ENCODE results near the gene GMDS.

Gene GMDS

DNA sequence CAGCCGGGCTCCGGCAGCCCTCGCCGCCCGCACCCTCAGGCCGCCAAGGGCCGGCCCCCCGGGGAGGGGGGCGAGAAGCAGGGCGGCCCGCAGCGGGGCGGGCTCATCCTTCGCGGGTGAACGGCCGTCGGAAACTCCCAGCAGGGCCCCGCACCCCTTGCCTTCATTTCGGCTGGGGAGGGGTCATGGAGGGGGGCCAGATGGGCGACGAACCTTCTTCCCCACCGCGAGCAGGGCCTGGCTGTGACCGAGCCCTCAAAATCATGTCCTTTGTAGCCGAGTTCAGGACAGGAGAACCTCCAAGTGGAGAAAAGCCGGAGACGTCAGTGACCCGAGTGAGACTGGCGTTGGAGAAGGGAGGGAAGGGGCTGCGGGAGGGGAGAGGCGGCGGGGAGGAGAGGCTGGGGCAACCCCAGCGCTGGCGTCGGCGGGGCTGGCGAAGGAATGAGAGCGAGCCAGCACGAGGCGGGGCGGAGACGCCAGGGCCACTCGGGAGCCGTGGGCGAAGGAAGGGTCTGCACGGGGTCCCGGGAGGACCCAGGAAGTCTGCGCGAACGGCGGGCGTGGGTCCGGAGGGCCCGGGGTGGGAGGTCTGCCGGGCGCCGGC lies 636.3 kb downstream of the GMDS start:
- no peak for DNase-seq

DNA sequence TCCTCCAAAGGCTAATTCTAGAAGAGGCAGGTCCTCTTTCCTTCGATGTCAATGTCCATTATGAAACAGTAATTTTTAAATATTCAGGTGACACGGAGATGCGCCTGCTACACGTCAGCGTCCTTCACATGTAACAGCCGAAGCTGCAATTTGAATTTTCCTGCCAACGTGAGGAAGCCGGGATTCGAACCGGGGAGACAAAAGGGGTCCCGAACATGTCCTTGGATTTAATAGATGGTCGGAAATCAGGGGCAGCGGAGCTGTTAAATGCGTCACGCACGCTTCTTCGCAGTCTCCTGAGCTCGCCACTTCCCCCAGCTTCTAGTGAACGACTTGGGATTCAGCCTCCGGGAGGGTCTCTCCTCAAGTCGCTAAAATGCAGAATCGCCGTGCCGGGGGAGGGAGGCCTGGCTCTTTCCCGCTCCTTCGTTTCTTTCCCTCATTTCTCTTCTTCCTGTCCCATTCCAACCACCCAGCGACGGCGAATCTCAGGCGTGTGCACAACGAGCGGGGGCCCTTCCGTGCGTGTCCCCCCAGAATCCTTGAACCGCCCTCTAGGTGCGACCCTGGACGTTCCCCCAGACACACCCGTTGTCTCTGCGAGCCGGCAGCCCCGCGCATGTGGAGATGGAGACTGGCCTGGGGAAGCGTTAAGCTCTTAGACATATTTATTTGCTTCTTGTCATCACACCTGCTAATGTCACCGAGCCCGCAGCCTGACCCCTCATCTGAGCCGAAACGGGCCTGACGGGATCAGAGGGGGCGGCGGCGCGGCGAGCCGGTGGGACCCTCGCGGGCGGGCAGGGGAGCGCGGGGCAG lies 637.0 kb downstream of the GMDS start:
- no peak for DNase-seq

DNA sequence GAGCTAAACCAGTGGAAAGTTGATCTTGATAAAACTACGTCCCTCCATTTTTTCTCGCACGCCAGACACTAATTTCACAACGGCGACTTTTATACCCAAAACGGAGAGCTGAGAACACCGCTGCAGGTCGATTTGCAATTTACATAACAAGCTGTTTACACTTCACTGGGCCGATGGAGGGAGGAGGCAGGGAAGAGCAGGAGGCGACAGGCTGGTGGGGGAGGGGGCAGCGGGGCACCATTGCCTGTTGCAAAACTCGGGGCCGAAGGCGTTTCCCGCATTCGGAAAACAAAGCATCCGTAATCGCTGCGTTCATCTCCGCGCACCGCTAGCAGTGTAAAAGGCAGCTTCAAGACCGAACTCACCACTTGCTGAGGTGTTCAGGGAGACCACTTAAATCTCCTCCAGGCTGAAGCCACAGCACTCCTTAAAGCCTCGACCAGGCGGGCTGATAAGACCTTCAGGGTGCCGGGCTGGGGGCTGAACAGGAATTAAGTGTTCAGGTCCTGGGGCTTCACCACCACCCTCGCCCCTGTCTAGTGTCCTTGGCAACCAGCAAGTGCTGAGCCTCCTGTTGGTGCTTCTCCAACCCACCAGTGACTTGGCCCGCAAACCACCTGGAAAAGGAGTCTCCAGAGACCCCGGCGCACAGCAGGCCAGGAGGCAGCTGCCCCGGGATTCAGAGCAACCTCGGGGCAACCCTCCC lies 637.7 kb downstream of the GMDS start:
- DNase-seq: no peak

DNA sequence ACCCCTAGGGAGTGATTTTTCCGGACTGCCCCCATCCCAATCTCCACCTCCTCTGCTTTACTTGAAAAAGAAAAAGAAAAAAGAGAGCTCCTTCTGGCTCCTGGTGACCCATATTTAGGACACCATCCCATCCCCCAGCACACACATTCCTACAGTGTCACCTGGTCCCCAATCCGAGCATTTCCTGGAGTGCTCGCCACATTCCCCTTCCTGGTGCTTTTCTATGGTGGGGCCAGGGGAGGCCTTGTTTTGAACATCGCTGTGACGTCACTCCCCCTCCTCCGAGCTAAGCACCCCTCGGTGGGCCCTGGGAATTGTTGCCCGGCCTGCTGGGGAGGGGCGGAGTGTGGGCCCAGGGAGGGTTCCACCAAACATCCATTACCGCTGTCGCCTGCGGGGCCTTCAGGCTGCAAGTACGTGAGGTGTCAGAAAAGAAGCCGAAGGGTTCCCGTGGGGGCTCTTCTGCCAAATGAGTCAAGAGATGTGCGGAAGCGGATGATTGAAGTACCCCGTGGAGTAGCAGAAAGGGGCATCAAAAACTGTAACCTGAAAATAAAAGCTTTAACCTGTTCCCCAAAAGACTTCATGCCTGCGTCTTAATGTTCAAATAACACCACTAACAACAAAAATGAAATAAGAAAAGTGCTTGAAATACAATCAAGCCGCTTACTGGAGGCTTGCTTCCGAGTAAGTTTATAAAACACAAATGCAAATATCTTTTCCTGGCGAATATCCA lies 638.5 kb downstream of the GMDS start:
- DNase-seq: no peak

DNA sequence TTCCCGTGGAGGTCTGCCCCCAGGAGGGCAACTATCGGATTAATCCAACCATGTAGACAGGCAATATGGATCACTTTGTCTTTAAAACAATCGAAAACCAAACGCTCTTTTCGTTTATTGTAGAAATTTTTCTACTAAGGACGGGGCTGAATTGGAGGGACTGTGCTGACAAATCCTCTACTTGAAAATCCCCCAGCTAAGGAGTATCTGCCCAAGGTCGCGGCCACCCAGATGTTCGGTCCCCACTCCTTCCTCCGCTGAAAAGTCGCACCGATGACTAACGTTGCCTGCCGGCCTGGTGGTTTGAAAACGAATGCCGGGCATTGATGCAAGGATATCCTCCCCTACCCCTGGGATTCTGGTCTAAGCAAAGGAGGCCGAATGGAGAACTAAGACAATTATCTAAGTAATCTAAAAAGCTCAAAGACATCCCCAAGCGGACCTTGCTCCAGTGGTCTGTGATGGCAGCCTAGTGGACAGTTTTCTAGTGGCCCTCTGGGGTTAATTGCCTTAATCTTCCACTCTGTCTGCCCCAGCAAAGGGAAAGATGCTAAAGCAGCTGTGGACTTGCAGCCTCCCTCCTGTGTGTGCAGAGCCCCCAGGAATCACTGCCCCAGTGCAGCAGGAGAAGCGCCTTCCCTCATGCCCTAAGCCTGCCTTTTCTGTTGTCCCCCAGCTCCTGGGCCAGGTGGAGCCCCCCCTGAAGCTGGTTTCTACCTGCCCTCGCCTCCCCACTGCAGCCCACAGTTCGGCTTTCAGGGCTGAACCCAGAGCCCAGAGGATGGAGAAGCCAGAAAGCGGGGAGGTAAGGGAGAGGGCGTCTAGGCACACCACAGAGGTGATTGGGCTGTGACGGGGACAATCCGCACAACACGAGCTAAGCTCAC lies 639.3 kb downstream of the GMDS start:
- no peak for DNase-seq

DNA sequence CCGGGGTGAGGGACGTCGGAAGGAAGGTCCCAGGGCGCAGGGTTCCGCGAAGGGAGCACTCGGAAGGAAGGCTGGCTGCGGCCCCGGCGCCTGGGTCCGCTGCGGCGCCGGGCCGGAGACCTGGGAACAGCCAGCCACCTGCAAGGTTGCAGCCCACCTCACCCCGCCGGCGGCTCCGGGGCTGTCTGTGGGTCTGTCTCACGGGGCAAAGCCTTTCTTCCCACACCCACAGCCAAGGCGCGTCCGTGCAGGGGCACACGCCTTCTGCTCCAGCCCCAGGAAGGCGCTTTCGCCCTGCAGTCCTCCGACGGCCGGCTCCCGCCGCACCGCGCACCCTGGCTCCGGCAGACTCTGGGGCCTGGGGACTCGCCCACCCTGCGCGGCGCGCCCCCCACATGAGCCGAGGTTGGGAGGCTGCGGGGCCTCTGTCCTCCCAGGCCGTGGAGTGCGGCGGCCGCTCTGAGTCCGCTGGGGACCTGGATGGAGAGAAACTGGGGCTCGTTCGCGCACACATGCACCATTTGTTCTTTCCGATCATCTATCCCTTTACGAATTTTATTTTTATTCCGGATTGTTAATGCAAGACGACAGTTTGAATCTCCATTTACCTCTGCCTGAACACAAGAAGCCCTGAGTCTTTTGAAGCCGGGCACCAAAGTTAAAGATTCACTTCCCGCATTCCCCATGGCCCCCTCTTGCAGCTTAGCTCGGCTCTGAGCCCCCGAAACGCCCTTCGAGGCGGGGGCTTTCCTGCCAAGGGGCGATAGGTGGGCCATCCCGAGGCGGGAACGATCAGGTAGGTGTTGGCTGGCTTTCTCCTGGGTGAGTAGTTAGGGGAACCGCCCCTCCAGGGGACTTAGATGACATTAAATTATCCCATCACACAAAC lies 640.2 kb downstream of the GMDS start:
- no peak for DNase-seq

DNA sequence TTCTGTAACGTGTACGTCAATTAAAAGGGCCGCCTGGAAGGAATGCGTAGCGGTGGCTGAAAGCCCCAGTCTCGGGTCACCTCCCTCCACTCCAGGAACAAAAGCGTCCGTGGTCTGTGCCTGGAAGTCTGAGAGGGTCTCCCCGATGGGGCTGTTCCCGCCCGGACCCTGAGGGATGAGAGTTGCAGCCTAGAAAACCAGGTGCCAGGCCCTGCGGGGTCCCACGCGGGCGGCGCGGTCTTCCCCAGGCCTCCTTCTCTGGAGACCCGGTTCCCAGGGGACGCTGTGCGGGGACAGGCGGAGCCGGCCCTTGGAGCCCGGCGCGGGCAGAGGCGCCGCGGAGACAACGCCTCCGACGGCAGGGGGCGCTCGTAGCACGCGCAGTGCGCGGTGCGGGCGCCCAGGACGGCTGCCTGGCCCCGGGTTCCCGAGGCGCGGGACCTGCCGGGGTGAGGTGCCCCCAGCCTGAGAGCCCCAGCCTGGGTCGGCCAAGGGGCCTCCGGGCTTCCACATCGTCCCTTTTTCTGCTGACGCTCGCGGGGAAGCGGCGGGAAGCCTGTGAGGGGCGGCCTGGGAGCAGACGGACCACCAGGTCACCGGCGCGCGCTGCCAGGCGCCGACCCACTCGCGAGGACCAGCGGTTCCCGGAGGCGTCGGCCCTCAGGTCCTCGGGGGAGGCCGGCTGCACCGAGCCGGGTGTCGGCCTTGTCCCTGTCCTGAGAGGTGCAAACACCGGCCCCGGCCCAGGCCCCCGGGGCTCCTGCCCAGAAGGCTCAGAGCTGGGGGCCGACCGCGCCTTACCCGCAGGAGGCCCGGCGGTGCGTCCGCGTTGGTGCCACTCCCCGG lies 641.0 kb downstream of the GMDS start:
- peak in 4 of 5 donors; percentile 36 to 61 (median 48) for DNase-seq

DNA sequence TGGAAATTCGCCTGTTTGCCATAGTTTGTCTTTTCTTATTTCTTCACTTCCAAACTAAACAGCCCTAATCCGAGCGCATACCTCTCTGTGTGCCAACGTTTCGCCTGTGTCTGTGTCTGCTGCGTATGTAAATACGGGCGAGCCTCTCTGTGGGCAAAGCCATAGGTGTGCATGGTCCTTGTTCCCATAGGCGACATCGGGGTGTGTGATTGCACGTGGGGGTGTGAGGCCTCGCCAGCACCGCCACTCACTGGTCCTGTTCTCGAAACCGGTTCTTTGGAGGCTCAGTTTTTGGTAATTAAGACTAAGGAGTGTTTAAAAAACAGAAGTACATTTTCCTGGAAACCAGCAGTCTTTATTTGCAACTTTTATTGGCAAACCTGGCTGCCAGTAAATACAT lies 641.7 kb downstream of the GMDS start:
- DNase-seq: no peak

DNA sequence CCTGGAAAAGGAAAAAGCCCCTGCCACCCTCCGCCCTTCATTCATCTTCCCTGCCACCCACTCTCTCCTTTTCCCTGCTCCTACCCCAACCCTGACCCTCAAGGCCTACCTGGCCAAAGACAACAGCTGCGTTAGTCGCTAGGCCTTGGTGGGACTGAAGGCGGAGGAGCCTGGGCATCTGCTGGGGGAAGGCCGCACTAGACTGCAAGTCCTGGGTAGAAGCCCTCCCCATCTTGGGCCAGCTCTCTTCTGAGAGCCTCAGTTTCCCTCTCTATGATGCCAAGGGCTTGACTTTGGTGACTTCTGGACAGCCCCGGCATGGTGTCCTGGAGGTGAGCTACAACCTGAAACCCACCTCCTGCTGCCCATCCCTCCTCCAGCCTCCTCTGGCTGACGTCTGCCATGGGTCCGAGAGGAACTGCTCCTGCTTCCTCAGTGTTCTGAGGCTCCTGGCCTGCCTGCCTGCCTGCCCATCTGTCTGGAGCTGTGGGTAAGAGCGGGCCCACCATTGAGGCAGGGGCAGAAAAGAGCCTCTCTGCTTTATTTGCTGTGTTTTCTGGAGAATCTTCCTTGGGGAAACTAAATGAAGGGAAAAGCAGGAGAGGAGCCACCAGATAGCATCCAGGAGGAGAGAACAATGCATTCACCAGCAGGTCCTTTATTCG lies 643.2 kb downstream of the GMDS start:
- DNase-seq: no peak

DNA sequence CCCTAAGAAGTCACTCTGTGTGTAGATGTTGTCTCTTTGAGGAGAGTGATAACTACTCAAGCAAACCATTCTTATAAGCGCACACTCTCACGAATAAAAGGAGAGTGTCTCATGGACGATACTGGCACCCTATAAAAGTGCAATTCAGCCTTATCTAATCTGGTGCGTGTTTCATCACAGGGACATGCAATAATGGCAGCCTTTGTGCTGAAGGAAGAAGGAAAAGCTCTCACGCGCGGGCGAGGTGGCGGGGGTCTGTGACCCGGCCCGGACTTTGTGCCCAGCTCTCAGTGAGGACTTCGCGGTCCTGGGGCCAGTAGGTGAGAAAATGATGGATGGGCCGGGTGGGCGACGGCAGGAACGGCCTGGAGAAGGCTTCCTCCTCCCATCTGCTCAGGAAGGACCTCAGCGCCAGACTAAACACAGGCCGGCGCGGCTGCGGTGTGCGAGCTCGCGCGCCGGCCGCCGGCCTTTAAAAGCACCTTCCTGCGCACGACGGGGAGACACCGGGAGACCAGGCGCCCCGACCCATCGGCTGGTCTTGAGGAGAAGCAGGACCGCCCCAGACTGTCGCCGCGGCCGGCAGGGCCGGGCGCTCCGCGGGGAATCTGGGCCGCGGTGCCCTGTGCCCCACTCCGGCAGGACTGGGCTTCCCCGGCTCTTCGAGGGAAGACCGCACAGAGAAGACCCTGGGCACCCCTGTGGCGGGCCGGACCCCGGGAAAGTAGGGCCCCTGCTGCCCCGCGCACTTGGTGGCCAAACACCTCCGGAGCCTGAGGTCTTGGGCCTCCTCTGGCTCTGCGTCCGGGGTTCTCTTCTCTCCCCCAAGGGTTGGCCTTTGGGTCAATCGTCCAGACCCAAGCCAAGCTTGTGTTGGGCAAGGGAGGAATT lies 644.0 kb downstream of the GMDS start:
- no peak for DNase-seq

DNA sequence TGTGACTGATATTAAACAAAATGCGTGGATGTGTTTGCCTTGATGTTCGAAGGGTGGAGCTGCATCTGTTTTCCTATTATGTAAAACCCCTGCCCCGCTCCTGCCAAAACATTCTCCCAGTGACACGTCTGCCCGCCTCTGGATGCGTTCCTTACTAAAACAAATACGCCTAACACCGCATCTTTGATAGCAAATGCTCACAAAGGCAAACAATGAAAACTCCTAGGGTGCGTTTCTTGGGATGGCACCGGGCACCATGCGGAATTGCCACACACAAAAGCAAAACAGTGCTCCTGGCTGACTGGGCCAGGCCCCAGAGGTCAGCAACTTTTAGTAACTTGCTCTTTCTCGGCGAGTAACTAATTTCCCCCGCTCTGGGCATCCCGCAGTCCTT lies 644.6 kb downstream of the GMDS start:
- no peak for DNase-seq

DNA sequence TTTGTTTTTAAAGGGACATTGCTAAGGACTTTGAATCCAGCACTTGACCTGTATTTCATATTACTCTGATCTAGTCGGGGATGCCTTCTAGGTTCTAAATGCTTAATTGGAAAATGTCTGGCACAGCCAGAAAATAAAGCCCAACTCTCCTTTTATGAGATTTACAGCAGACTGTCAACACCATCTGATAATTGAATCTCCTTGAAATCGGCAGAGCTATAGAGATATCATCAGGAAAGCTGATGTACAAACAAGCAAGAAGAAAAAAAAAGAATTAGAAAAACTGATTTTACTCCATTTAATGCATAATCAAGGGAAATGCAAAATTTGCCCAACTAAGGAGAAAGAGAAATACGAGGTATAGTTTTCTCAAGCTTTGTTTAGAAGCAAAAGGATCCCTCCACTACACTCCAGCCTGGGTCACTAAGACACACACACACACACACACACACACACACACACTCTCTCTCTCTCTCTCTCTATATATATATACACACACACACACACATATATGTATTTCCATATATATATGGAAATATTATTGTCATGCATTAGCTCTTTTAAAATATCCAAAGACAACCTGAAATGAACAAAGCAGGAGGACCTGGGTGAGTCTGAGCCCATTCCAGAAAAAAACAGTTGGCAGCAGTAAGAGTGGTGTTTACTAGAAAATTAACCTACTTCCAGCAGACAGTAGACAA lies 645.2 kb downstream of the GMDS start:
- no peak for DNase-seq

DNA sequence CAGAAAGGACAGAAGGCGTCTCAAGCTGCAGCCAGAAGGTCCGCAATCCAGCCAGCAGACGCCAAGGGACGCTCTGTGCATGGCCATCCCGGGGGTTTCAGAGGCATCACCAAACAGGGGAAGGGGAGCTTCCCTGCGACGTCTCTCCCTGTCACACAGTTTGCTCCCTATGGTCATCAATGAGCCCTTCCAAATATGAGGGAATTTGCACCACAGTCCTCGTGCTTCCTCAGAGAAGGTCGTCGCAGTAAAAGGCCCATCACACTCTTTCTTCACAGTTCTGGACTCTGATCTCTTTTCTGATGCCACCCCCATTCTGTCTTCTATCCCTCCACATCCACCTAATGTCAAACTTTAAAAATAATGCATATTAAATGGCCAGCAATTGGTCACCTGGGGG lies 645.9 kb downstream of the GMDS start:
- no peak for DNase-seq

DNA sequence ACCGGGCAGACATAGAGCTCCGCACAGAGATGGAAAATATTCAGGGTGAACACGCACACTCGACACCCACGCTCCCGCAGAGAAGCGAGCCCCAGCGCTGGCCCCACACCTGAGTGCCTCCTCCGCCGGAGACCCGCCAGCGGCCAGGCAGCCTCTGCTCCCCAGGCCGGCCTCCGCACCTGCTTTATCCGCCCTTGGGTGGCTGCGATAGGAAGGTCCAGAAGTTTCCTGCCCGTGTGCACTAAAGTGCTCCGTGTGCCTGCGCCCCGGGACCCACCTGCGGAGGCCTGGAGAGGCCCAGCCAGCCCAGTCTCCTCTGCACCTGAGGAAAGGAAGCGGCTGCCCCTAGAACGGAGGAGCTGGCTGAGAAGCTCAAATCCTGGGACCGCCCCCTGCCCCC lies 646.5 kb downstream of the GMDS start:
- no peak for DNase-seq

DNA sequence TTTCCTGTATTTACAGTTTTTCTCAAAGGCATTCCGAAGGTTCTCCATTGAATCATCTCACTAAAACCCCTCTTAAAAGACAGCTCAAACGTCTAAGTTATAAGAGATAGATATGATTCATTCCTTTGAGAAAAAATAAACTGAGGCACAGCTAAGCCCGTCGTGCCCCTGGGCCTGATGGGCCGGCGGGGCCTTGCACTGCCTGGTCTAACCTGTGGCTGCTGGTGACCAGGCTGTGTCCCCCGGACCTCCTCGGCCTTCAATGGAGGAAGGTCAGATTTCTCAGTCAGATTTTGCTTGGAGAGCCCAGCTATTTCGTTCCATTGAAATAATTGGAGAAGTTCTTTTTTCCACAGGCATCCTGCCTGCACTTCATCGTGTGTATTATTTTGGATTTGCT lies 647.0 kb downstream of the GMDS start:
- no peak for DNase-seq

DNA sequence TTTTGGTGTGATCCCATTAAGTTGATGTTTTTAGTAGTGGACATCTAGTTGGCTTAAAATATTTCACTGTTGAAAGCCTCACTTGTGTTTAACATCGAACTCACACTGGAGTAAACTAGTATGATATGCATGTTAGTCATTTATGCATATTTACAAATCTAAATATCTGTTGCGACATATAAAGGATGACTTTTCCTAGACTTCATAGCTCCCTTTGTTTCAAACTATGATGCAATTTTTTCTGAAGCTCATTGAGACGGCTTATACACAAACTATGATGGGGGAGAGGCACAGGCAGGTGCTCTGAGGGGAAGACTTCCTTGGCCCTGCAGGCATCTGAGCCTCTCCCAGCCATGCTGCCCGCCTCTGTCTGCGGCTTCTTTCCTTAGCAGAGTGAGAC lies 647.5 kb downstream of the GMDS start:
- DNase-seq: no peak

DNA sequence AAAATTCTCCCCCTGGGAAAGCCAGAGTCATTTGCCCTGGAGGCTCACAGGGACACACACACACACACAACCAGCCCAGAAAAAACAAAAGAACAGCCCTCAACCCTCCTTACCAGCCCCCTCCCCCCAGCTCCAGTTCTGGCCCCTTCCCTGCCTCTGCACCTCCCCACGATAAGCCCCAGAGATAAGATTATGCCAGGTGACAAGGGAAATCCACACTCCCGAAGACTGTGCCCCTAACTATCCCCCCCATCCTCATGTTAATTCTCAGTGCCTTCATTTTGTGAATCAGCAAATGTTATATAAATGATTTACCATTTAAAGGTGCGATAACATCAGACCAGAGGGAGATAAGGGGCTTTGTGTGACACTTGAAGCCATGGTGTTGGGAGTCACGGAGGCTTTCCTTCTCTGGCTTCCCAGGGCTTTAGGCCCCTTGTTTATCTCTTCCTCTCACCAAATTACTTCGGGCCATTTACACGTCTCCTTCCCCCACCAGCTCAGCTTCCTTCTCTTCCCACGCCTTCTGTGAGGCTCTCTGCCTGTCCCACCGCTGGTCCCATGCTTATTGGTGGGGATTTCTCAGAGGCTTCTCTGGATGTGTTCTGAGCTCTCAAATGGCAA lies 648.2 kb downstream of the GMDS start:
- no peak for DNase-seq
